ENCODE data around the gene USP34.
"Not testable (repeated sequence)": the region's sequence is repeated elsewhere in the genome, so short reads cannot be mapped to it uniquely, and the experiment has no call there.

Gene USP34

GRCh38 chr2:61247204-61247812, 223.6 kb downstream of the USP34 start:
- DNase-seq (ENCODE audit: low spot score) = peak; percentile 74

GRCh38 chr2:61244694-61245093, 226.2 kb downstream of the USP34 start:
- DNase-seq (ENCODE audit: low spot score) = no peak

- no peak for DNase-seq (ENCODE audit: low spot score)
These were observed 229.6 kb downstream of the USP34 start for GRCh38 chr2:61241266-61241665.

GRCh38 chr2:61238219-61239012, 232.5 kb downstream of the USP34 start:
- DNase-seq (ENCODE audit: low spot score) = no peak

- DNase-seq (ENCODE audit: low spot score) = no peak
These were observed 235.2 kb downstream of the USP34 start for GRCh38 chr2:61235716-61236115.

- no peak for DNase-seq (ENCODE audit: low spot score)
These were observed 237.3 kb downstream of the USP34 start for GRCh38 chr2:61233581-61233980.

GRCh38 chr2:61229936-61230335, 241.0 kb downstream of the USP34 start:
- no peak for DNase-seq (ENCODE audit: low spot score)

- no peak for DNase-seq (ENCODE audit: low spot score)
These were observed 248.3 kb downstream of the USP34 start for GRCh38 chr2:61222567-61222966.

- no peak for DNase-seq (ENCODE audit: low spot score)
These were observed 249.1 kb downstream of the USP34 start for GRCh38 chr2:61221819-61222218.

GRCh38 chr2:61220768-61221167, 250.1 kb downstream of the USP34 start:
- peak; percentile 7 for DNase-seq (ENCODE audit: low spot score)

GRCh38 chr2:61218817-61219170, 252.1 kb downstream of the USP34 start:
- no peak for DNase-seq (ENCODE audit: low spot score)

GRCh38 chr2:61218076-61218816, 252.6 kb downstream of the USP34 start:
- DNase-seq (ENCODE audit: low spot score) = no peak

GRCh38 chr2:61214171-61214570, 256.7 kb downstream of the USP34 start:
- no peak for DNase-seq (ENCODE audit: low spot score)

- DNase-seq (ENCODE audit: low spot score) = peak; percentile 69
These were observed 260.4 kb downstream of the USP34 start for GRCh38 chr2:61210332-61210981.

- no peak for DNase-seq (ENCODE audit: low spot score)
These were observed 265.8 kb downstream of the USP34 start for GRCh38 chr2:61205132-61205531.

GRCh38 chr2:61196671-61197070, 274.2 kb downstream of the USP34 start:
- no peak for DNase-seq (ENCODE audit: low spot score)

GRCh38 chr2:61194646-61195045, 276.2 kb downstream of the USP34 start:
- not testable (repeated sequence) for DNase-seq (ENCODE audit: low spot score)

- no peak for DNase-seq (ENCODE audit: low spot score)
These were observed 277.0 kb downstream of the USP34 start for GRCh38 chr2:61193670-61194561.

- no peak for DNase-seq (ENCODE audit: low spot score)
These were observed 283.8 kb downstream of the USP34 start for GRCh38 chr2:61187085-61187484.

- no peak for DNase-seq (ENCODE audit: low spot score)
These were observed 285.6 kb downstream of the USP34 start for GRCh38 chr2:61185231-61185728.

- DNase-seq (ENCODE audit: low spot score) = no peak
These were observed 286.6 kb downstream of the USP34 start for GRCh38 chr2:61184263-61184662.
